ENCODE data around the gene PDE6H.

PDE6H gene

DNA sequence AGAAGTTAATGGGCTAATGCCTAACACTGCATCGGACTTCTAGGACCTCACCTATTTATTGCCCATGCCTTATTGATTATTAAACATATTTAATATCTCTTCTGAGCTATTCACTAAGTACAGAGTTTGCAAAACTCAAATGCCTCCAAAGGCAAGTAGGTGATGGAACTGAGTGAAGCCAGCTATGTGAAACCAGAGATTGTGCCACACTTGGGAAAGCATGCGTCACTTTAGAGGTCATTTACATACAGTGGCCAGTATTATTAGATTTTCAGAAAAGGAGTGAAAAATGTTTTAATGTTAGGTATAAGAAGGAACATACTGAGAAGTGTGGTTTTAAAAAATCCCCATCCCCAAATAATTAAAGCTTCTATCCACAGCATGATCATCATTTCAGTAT is 27.7 kb downstream of the PDE6H start:
- FAIRE-seq: no peak
- DNase-seq (ENCODE audit: low spot score): no peak

DNA sequence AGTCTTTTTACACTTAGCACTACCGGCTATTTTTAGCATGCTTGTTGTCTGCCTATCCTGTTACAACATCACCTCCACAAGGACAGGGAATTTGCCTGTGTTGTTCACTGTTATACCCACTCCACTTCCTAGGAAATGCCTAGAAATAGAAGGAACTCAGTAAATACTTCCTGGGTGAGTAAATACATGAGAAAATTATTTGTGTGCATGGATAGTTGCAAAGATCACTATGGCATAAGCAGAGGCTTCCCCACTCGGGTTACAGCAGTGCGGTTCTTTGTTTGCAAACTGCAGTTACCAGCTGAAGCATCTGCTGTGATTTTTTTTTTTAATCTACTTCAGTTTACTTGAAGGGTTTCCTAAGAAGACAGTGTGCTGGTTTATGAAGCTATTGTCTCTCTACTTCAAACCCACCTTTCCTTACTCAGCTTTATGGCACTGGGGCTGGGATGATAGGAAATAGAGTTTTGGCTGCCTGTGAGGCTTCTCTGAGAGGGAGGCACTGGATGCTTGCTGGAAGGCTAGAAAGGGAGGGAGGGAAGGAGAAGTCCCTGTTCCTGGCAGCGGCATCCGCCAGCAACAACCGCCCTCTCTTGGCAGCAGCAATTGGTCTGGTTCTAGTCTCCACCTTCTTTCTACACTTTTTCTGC is 29.0 kb downstream of the PDE6H start:
- FAIRE-seq (no peak), DNase-seq (ENCODE audit: low spot score) (no peak)

DNA sequence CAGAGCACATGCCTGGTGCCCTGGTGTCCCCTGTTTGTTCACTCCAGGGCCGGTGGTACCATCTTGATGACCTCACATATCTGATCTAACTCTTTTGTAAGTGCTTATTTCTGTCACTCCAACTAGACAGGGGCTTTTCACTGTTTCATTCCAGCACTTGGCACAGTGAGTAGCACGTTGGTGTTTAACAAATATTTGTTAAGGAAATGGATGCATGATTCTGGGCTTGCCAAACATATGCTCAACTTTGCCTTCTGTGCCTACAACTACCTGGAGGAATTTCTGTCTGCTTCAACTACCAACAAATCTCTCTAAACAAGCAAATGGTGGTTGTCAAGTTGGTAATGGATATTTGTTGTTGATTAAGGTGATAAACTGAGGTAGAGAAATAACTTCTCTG is 31.6 kb downstream of the PDE6H start:
- no peak for DNase-seq (ENCODE audit: low spot score)
- no peak for FAIRE-seq

DNA sequence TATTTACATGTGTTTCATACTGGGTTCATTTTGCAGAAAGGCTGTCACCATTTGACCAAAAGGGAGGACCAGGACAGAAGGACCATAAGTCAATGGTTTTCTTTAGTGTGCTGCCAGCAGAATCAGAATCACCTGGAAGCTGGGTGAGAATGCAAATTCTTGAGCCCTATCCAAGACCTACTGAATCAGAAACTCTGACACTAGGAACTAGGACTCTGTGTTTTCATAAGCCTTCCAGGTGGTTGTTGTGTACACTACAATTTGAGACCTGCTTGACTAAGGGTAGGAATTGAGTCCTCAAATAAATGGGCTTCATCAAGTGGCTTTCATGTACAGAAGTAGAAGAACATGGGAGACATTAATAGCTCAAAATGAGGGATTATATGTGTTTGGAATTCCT is 32.2 kb downstream of the PDE6H start:
- DNase-seq (ENCODE audit: low spot score) (no peak), FAIRE-seq (no peak)

DNA sequence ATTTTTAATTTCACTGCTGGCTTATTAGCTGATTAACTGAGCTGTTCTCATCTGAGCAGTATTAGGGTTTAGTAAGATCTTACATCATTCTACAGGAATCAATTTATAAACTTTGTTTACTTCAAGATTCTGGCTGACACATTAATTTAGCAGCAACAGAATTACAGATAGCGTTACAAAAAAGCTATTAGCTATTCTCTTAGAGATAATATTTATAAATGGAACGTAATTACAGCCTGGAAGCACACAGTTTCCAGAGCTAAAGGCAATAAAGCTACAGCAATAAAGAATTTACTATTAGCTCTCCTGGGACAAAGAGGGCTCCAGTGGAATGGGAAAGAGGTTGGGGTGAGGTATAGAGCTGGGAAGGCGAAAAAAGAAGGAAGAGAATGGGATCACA is 34.7 kb downstream of the PDE6H start:
- no peak for DNase-seq (ENCODE audit: low spot score)
- no peak for FAIRE-seq

DNA sequence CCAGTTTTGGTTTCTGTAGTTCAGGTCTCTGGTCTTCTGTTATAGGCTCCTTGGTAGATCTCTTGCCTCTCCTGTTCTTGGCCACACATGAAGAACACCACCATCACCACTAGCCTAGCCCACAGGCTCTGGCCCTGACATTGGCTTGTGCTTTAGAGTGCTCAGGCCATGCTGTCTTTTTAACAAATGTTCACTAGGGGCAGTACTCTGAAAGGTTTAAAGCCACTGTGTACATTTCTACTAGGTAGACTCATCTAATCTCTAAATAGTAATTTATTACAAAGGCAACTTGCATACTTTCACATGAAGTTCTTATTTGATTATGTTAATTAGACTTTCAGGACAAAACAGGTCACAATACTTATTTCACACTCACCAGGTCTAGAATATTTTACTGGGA is 38.3 kb downstream of the PDE6H start:
- FAIRE-seq (no peak), DNase-seq (ENCODE audit: low spot score) (no peak)

DNA sequence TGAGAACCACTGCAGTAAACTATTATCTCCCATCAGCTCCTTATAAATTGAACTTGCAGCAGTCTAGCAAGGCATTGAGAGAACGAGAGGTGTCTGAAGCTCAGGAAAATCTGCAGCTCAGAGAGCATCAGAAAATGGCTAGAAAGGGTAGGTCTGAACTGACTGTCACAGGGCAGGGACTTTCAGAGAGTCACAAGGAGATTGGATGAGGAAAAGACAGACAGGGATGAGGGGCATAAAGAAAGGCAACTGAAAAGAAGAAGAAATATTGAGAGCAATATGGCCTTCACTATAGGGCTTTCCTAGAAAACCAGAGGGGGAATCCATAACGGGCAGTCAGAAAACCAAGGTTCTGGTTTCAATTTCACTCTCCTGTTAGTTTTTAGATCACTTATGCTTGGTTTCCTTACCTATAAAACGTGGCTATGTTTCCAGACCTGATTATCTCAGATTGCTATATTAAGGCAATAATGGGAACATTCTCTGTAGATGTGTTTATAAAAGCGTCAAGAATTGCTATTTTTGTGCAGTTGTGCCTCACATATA is 40.9 kb downstream of the PDE6H start:
- no peak for FAIRE-seq
- DNase-seq (ENCODE audit: low spot score): no peak

DNA sequence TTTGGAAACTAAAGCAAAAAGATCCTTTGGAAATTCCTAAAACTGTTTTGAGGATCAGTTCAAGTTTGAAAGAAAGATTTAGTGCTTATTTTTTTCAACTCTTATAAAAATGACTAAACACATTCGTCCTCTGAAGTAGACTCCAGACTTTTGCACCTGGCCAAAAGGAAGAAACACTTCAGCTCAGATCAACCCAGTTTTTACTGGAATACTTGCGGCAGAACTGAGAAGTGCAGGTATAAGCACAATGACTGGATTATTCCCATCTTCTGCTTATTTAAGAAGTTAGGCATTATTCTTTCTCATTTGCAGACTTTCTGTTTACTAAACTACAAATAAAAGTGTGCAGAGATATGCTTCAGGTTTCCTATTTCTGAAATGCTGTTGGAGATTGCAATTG is 41.9 kb downstream of the PDE6H start:
- no peak for FAIRE-seq
- DNase-seq (ENCODE audit: low spot score): no peak

DNA sequence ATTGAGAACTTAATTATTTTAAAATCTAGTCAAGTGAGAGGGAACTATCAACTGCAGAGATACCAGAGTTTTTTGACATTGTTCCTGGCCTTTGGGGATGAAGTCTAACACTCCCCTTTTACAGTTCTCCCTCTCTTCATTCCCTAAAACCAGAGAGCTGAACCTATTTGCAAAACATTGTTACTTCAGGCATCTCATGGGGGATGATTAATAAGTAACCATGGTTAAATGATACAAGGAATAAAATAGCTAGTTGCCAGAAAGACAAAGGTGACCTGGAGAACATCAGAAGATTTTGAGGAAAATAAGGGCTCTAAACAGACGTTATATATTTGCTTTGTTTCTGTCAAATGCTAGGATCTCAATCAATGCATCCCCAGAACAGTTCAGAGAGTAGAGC is 42.3 kb downstream of the PDE6H start:
- DNase-seq (ENCODE audit: low spot score) (no peak), FAIRE-seq (no peak)

DNA sequence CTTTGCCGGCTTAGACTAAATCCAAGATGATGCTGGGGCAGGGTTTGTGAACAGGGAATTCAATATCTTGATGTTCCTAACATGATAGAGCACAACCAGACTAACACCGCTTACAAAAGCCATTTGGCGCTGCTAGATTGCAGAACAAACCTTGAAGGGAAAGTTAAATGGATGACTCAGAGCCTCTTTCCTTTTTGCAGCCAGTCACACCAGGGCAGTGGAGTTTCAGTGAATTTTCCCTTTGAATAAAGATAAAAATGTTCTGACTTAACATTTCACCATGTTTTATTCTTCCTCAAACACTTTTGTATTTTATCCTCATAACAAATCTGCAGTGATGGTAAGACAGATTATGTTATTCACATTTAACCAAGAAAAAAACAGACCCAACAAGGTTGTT is 47.3 kb downstream of the PDE6H start:
- no peak for DNase-seq (ENCODE audit: low spot score)
- no peak for FAIRE-seq
